D721Med (cell line): ENCODE measurements around the gene TCF4.

Source experiments
- DNase-seq: peaks from one replicate; pipeline ENCODE4 v3.0.0; 2011; ENCODE audit warnings: low spot score; ENCODE audit not compliant: insufficient read length
- FAIRE-seq: peaks from 2 replicates; lab custom pipeline; 2011; peaks lifted over from hg19 to GRCh38; lab: Jason Lieb, UNC
- TF ChIP-seq, protein P1 (sequence below): IDR thresholded peaks from 2 replicates; pipeline ENCODE4 v1.5.1; 2012; ENCODE audit warnings: mild to moderate bottlenecking, control low read depth; ENCODE audit not compliant: insufficient read depth; ENCODE audit errors: missing control alignments

TCF4 gene

GRCh38 chr18:55351241-55351691 lies 236.7 kb downstream of the TCF4 start:
- DNase-seq = no peak
- FAIRE-seq = no peak
- TF ChIP-seq, protein P1, sequence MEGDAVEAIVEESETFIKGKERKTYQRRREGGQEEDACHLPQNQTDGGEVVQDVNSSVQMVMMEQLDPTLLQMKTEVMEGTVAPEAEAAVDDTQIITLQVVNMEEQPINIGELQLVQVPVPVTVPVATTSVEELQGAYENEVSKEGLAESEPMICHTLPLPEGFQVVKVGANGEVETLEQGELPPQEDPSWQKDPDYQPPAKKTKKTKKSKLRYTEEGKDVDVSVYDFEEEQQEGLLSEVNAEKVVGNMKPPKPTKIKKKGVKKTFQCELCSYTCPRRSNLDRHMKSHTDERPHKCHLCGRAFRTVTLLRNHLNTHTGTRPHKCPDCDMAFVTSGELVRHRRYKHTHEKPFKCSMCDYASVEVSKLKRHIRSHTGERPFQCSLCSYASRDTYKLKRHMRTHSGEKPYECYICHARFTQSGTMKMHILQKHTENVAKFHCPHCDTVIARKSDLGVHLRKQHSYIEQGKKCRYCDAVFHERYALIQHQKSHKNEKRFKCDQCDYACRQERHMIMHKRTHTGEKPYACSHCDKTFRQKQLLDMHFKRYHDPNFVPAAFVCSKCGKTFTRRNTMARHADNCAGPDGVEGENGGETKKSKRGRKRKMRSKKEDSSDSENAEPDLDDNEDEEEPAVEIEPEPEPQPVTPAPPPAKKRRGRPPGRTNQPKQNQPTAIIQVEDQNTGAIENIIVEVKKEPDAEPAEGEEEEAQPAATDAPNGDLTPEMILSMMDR = no peak

GRCh38 chr18:55349685-55350084 lies 238.3 kb downstream of the TCF4 start:
- DNase-seq (no peak), FAIRE-seq (no peak)
- TF ChIP-seq, protein P1 = no peak

DNA sequence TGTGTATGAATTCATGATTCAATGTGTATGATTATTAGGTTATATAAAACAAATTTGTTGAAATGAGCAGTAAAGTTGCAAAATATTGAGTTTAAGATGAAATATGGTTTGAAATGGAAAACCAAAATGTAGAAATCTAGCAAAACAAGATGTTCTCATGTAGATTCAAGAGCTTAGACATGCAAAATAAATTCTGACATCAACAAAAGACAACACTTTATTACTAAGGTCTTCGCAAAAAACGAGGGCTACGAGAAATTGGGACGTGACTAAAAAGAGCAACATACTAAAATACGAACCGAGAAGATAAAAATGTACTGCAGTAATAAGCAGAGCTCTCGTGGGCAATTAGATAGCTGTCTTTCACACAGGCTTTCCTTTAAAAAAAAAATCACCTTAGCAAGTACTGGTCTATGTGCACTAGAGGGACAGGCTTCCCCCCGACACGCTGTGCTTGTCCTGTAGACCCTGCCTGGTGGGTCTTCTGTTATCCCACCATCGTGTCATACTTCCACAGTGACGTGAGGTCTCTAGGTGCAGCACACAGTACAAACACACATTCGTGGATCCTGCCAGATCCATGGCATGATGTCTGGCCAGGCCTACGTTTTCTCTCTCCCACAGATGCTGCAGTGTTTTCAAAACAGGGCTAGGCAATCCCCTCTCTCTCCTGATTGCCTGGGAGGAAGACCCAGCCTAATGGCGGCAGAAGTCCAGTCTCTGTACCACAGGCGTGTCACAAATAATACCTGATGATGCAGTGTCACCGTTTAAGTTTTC lies 240.8 kb downstream of the TCF4 start:
- DNase-seq (no peak), FAIRE-seq (no peak)
- TF ChIP-seq, protein P1 = no peak

- TF ChIP-seq, protein P1 = no peak
- DNase-seq = no peak
- FAIRE-seq = no peak
These were observed 241.6 kb downstream of the TCF4 start for GRCh38 chr18:55346387-55346786.

GRCh38 chr18:55345103-55345950 lies 242.7 kb downstream of the TCF4 start:
- TF ChIP-seq, protein P1 = no peak
- FAIRE-seq (no peak), DNase-seq (no peak)

DNA sequence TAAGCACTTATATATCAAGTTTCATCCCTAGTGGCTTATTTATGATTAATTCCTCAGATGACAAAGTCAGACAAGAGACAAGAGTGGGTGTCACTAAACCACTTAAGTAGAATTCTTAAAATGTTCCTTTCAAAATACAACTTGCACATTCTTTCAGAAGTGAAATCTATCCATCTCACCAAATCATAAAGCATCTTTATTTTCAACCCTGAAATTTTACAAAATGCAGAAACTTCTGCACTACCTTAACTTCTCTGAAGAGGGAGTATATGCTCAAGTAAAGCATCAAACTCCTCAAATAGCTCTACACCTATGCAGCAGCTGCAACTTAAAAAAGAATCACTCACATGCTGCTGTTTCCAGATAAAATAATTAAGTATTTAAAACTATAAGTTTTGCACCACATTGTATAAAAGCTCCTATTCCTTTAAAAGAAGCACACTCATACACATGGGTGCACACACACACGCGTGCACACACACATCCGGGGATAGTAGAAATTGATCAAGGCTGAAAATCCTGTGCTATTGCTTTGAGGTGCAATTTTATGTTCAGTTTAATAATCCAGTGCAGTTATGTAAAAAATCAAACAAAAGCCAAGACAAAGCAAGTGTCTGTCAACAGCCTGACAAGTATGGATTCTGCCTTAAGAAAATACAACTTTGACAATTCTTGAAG lies 244.5 kb downstream of the TCF4 start:
- FAIRE-seq = no peak
- TF ChIP-seq, protein P1 = peak; percentile 55
- no peak for DNase-seq
